Neuronal stem cell (in vitro differentiated cells): ENCODE data around the gene SSTR5.
A peak's percentile ranks its signal among the peaks of the same experiment; 100 is the strongest.
"Not testable (repeated sequence)": the region's sequence is repeated elsewhere in the genome, so short reads cannot be mapped to it uniquely, and the experiment has no call there.

Experiments used
- DNase-seq: peaks from one replicate; pipeline ENCODE4 v3.0.0-alpha.2; 2013; ENCODE audit warnings: low spot score
- H2AFZ ChIP-seq: one replicate; pipeline ENCODE4 v1.6.1; 2013; ENCODE audit warnings: mild to moderate bottlenecking, low read length, inconsistent platforms
- H2AK5ac ChIP-seq: 2 replicates; pipeline ENCODE4 v1.6.1; 2013; ENCODE audit warnings: low read depth, mild to moderate bottlenecking, inconsistent platforms, low read length, moderate library complexity, mixed read lengths
- H2BK120ac ChIP-seq: 2 replicates; pipeline ENCODE4 v1.6.1; 2013; ENCODE audit warnings: low read depth, mild to moderate bottlenecking, inconsistent platforms, low read length, moderate library complexity, mixed read lengths
- H2BK12ac ChIP-seq: one replicate; pipeline ENCODE4 v1.6.1; 2013; ENCODE audit warnings: low read length, inconsistent platforms
- H2BK15ac ChIP-seq: 2 replicates; pipeline ENCODE4 v1.6.1; 2013; ENCODE audit warnings: mild to moderate bottlenecking, low read length, inconsistent platforms, mixed read lengths
- H2BK5ac ChIP-seq: one replicate; pipeline ENCODE4 v1.6.1; 2013; ENCODE audit warnings: inconsistent platforms, mild to moderate bottlenecking, low read length, moderate library complexity
- H3K14ac ChIP-seq: one replicate; pipeline ENCODE4 v1.6.1; 2013; ENCODE audit warnings: low read length, inconsistent platforms
- H3K18ac ChIP-seq: 2 replicates; pipeline ENCODE4 v1.6.1; 2013; ENCODE audit warnings: low read length, inconsistent platforms
- H3K23ac ChIP-seq: 2 replicates; pipeline ENCODE4 v1.6.1; 2013; ENCODE audit warnings: low read depth, mild to moderate bottlenecking, mixed read lengths, low read length, inconsistent platforms; ENCODE audit not compliant: poor library complexity
- H3K27ac ChIP-seq: replicated peaks from 3 replicates; pipeline ENCODE4 v1.5.1; 2013; ENCODE audit warnings: low read length, inconsistent platforms
- H3K27me3 ChIP-seq, 3 experiments: 2 replicates each; pipeline ENCODE4 v1.6.1; 2013; ENCODE audit warnings: low read length in 3 of 3, mild to moderate bottlenecking in 2 of 3, inconsistent platforms in 1 of 3, low read depth in 1 of 3, mixed read lengths in 1 of 3, moderate library complexity in 1 of 3; ENCODE audit not compliant: control insufficient read depth in 3 of 3, insufficient read depth in 3 of 3
- H3K36me3 ChIP-seq, 2 donors: replicated peaks in 1 of 2; 2 replicates each; pipeline ENCODE4 v1.6.1; 2013; ENCODE audit warnings: low read length in 2 of 2; ENCODE audit not compliant: control insufficient read depth in 2 of 2, insufficient read depth in 2 of 2
- H3K4ac ChIP-seq: 2 replicates; pipeline ENCODE4 v1.6.1; 2013; ENCODE audit warnings: inconsistent platforms, mild to moderate bottlenecking, low read length, moderate library complexity
- H3K4me1 ChIP-seq, 2 donors: 1 replicate in 1 of 2; 2 replicates in 1 of 2; pipeline ENCODE4 v1.6.1; 2013; ENCODE audit warnings: low read length in 2 of 2, low read depth in 1 of 2; ENCODE audit not compliant: control insufficient read depth in 2 of 2, insufficient read depth in 1 of 2
- H3K4me2 ChIP-seq: one replicate; pipeline ENCODE4 v1.6.1; 2013; ENCODE audit warnings: mild to moderate bottlenecking, low read length, inconsistent platforms; ENCODE audit not compliant: insufficient read depth, poor library complexity, severe bottlenecking
- H3K4me3 ChIP-seq, 2 donors: 2 replicates each; pipeline ENCODE4 v1.5.1; 2013; ENCODE audit warnings: low read length in 2 of 2, mild to moderate bottlenecking in 2 of 2, inconsistent platforms in 1 of 2, moderate library complexity in 1 of 2
- H3K79me1 ChIP-seq: one replicate; pipeline ENCODE4 v1.6.1; 2013; ENCODE audit warnings: low read depth, mild to moderate bottlenecking, inconsistent platforms, low read length, moderate library complexity
- H3K9ac ChIP-seq: one replicate; pipeline ENCODE4 v1.6.1; 2013; ENCODE audit warnings: mild to moderate bottlenecking, low read depth, low read length, inconsistent platforms; ENCODE audit not compliant: poor library complexity
- H3K9me3 ChIP-seq, 2 donors: replicated peaks in 1 of 2; 2 replicates each; pipeline versions ENCODE3 to v1.6.1; 2013; ENCODE audit warnings: low read length in 2 of 2, mild to moderate bottlenecking in 2 of 2, inconsistent platforms in 1 of 2, low read depth in 1 of 2, mixed read lengths in 1 of 2, moderate library complexity in 1 of 2; ENCODE audit not compliant: control insufficient read depth in 2 of 2, insufficient read depth in 1 of 2
- H4K8ac ChIP-seq: one replicate; pipeline ENCODE4 v1.6.1; 2013; ENCODE audit warnings: low read depth, mild to moderate bottlenecking, inconsistent platforms, low read length, moderate library complexity
- H4K91ac ChIP-seq: one replicate; pipeline ENCODE4 v1.6.1; 2013; ENCODE audit warnings: low read length, low read depth, mild to moderate bottlenecking, inconsistent platforms; ENCODE audit not compliant: poor library complexity
- WGBS, 2 donors: extraction: QIAGEN DNeasy Blood & Tissue Kit; methylation state at CpG; one replicate each; pipeline ENCODE4 v1.1.7; 2013; ENCODE audit warnings: missing lambda C conversion rate in 2 of 2, mixed read lengths in 1 of 2; ENCODE audit not compliant: insufficient read length in 2 of 2, insufficient replicate concordance in 1 of 2; ENCODE audit errors: extremely low coverage in 2 of 2; 5-methylcytosine and 5-hydroxymethylcytosine counted together

The SSTR5 gene

DNA sequence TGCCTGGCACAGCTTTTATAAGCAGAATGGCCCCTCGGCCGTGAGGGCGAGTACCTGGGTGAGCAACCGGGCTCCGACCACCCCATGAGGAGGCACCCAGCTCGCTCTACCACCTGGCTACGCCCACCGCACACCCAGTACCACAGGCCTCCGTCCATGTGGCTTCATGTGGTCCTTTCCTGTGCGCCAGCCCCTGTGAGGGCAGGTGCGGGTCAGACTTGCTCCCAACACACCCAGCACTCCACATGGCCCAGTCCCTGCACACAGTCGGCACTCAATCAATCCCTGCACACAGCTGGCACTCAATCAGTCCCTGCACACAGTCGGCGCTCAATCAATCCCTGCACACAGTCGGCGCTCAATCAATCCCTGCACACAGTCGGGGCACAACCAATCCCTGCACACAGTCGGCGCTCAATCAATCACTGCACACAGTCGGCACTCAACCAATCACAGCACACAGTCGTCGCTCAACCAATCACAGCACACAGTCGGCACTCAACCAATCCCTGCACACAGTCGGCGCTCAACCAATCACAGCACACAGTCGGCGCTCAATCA, 19.5 kb downstream of the SSTR5 start:
- H3K79me1 ChIP-seq, result no peaks in the 10 kb centered on the region
- H2AFZ ChIP-seq, result no peak overlapping the region
- peak overlapping the region; percentile 99 for H2BK15ac ChIP-seq
- no peak for DNase-seq
- no peak overlapping the region for H3K4ac ChIP-seq
- H3K18ac ChIP-seq, result peak overlapping the region; percentile 99
- peak overlapping the region; percentile 89 for H3K14ac ChIP-seq
- H2AK5ac ChIP-seq, result peak overlapping the region; percentile 96
- no peak overlapping the region for H3K4me2 ChIP-seq
- H3K9ac ChIP-seq, result no peak overlapping the region
- H4K8ac ChIP-seq, result no peak overlapping the region
- peak overlapping the region; percentile 10 for H2BK5ac ChIP-seq
- H3K9me3 ChIP-seq, result no peaks in the 10 kb centered on the region
- H4K91ac ChIP-seq, result no peak overlapping the region
- H2BK120ac ChIP-seq, result no peak overlapping the region
- peaks cover 17 to 21% of the 10 kb centered on the region in 2 donors for H3K4me1 ChIP-seq
- peaks cover 0 to 12% (median 0%) of the 10 kb centered on the region in 3 experiments for H3K27me3 ChIP-seq
- H3K4me3 ChIP-seq, result no peak overlapping the region
- WGBS, 2 donors, result no CpG with 5 or more reads among the region's 27 CpGs
- peak overlapping the region; percentile 35 for H3K23ac ChIP-seq
- no peak overlapping the region for H3K27ac ChIP-seq
- no peaks in the 10 kb centered on the region for H3K36me3 ChIP-seq
- H2BK12ac ChIP-seq, result peak overlapping the region; percentile 91

- not testable (repeated sequence) for H3K4ac ChIP-seq, H3K23ac ChIP-seq, H3K9me3 ChIP-seq, H4K91ac ChIP-seq, DNase-seq, H3K18ac ChIP-seq, H2BK15ac ChIP-seq, H3K9ac ChIP-seq, H3K14ac ChIP-seq, H2AFZ ChIP-seq, H3K79me1 ChIP-seq, H2BK12ac ChIP-seq, H3K36me3 ChIP-seq, H3K4me2 ChIP-seq, H4K8ac ChIP-seq, H3K27ac ChIP-seq, H2AK5ac ChIP-seq, H2BK120ac ChIP-seq, H3K4me3 ChIP-seq, H2BK5ac ChIP-seq
- H3K27me3 ChIP-seq, result peaks cover 0 to 19% (median 0%) of the 10 kb centered on the region in 3 experiments
- no CpG with 5 or more reads among the region's 40 CpGs for WGBS, 2 donors
- peaks cover 17 to 25% of the 10 kb centered on the region in 2 donors for H3K4me1 ChIP-seq
These were observed 20.2 kb downstream of the SSTR5 start for GRCh38 chr16:1092685-1093283.

GRCh38 chr16:1093284-1094123, 21.0 kb downstream of the SSTR5 start:
- H2AK5ac ChIP-seq, result peak overlapping the region; percentile 90
- no peak overlapping the region for H3K4me2 ChIP-seq
- H3K4ac ChIP-seq, result no peak overlapping the region
- H3K14ac ChIP-seq, result no peak overlapping the region
- no peak for DNase-seq
- peak overlapping the region; percentile 30 for H3K27ac ChIP-seq
- no peak overlapping the region for H2AFZ ChIP-seq
- peaks cover 20 to 25% of the 10 kb centered on the region in 2 donors for H3K4me1 ChIP-seq
- peak overlapping the region; percentile 34 for H3K23ac ChIP-seq
- no peak overlapping the region for H4K91ac ChIP-seq
- H3K9me3 ChIP-seq, result no peaks in the 10 kb centered on the region
- H3K27me3 ChIP-seq, result peaks cover 0 to 21% (median 0%) of the 10 kb centered on the region in 3 experiments
- peak overlapping the region; percentile 30 for H2BK15ac ChIP-seq
- H2BK12ac ChIP-seq, result peak overlapping the region; percentile 75
- peak overlapping the region; percentile 48 for H3K18ac ChIP-seq
- H3K4me3 ChIP-seq, result no peak overlapping the region
- H3K9ac ChIP-seq, result no peak overlapping the region
- WGBS, 2 donors, result no CpG with 5 or more reads among the region's 85 CpGs
- H2BK120ac ChIP-seq, result no peak overlapping the region
- H4K8ac ChIP-seq, result no peak overlapping the region
- H3K36me3 ChIP-seq, result no peaks in the 10 kb centered on the region
- H3K79me1 ChIP-seq, result no peaks in the 10 kb centered on the region
- H2BK5ac ChIP-seq, result no peak overlapping the region

DNA sequence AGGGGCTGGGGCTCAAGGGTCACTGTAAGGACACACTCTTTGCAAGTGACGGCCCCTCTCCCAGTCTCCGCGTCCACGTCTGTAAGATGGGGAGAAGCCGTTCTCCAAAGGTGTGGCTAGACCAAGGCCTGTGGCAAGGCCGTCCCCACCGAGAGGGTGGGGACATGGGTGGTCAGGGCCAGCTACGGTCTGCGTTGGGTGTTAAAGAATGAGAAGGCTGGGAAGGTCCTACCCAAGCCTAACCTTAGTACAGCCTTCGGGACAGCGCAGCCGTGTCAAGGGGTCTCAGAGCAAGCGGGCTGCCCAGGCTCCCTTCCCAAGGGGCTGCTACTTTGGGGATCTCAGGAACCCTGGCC, 21.6 kb downstream of the SSTR5 start:
- Histone ChIP-seq H3K4me3 (no peak overlapping the region), H3K9me3 (no peaks in the 10 kb centered on the region), H2BK120ac (no peak overlapping the region), H2AFZ (no peak overlapping the region), H3K4me1 (peaks cover 25 to 29% of the 10 kb centered on the region in 2 donors), H3K14ac (no peak overlapping the region), H3K27ac (peak overlapping the region; percentile 30), H3K36me3 (no peaks in the 10 kb centered on the region), H4K8ac (no peak overlapping the region), H3K79me1 (no peaks in the 10 kb centered on the region), H3K18ac (peak overlapping the region; percentile 28), H2AK5ac (peak overlapping the region; percentile 90), H3K4ac (no peak overlapping the region), H4K91ac (no peak overlapping the region), H2BK12ac (peak overlapping the region; percentile 41), H3K4me2 (no peak overlapping the region), H3K27me3 (peaks cover 0 to 23% (median 0%) of the 10 kb centered on the region in 3 experiments), H3K9ac (no peak overlapping the region), H2BK15ac (peak overlapping the region; percentile 30), H3K23ac (peak overlapping the region; percentile 34), H2BK5ac (no peak overlapping the region)
- no peak for DNase-seq
- WGBS, 2 donors, result no CpG with 5 or more reads among the region's 13 CpGs
